ENCODE measurements around the gene DVL2. TPM values are rescaled to one million over a fixed set of nuclear protein-coding genes. Genes with fewer than 3 reads are reported as not detected.

The DVL2 gene
- total and polyA plus RNA-seq, 12 donors: 11.8 to 87.2 (median 44.4) TPM

GRCh38 chr17:7203391-7203790 lies 30.9 kb downstream of the DVL2 start:
- no peak for TF ChIP-seq CTCF (IDR thresholded peaks at IDR 0.05)
- TF ChIP-seq POLR2A (IDR thresholded peaks at IDR 0.05): no peak
- Histone ChIP-seq H3K4me1 (replicated peaks in 1 of 2) (peaks cover 0 to 9% of the 10 kb centered on the region in 2 donors), H3K4me3 (no peak overlapping the region), H3K36me3 (replicated peaks in 1 of 2) (peaks cover 0 to 28% of the 10 kb centered on the region in 2 donors), H3K9me3 (replicated peaks in 1 of 3) (no peaks in the 10 kb centered on the region), H3K27ac (no peak overlapping the region), H3K27me3 (no peaks in the 10 kb centered on the region)
- WGBS, 4 donors: 93 to 100% (median 97%) methylated on average over 9 to 16 of the region's 16 CpGs
- intact Hi-C loops (cut with DNase I): no loop called here
- DNase-seq: peak in 1 of 7 donors; percentile 13

- 89 to 95% (median 91%) methylated on average over 12 to 22 of the region's 22 CpGs for WGBS, 4 donors
- Histone ChIP-seq H3K9me3 (replicated peaks in 1 of 3) (no peaks in the 10 kb centered on the region), H3K36me3 (replicated peaks in 1 of 2) (peaks cover 0 to 57% of the 10 kb centered on the region in 2 donors), H3K27ac (no peak overlapping the region), H3K4me3 (no peak overlapping the region), H3K27me3 (no peaks in the 10 kb centered on the region), H3K4me1 (replicated peaks in 1 of 2) (no peaks in the 10 kb centered on the region)
- DNase-seq: no peak
- TF ChIP-seq CTCF (IDR thresholded peaks at IDR 0.05) (no peak), POLR2A (IDR thresholded peaks at IDR 0.05) (no peak)
- intact Hi-C loops (cut with DNase I): no loop called here
These were observed 37.5 kb downstream of the DVL2 start for GRCh38 chr17:7196651-7197401.

- TF ChIP-seq CTCF (IDR thresholded peaks at IDR 0.05): no peak
- TF ChIP-seq POLR2A (IDR thresholded peaks at IDR 0.05): no peak
- Histone ChIP-seq H3K4me3 (no peak overlapping the region), H3K27me3 (no peaks in the 10 kb centered on the region), H3K27ac (no peak overlapping the region), H3K4me1 (replicated peaks in 1 of 2) (no peaks in the 10 kb centered on the region), H3K9me3 (replicated peaks in 1 of 3) (no peaks in the 10 kb centered on the region), H3K36me3 (replicated peaks in 1 of 2) (peaks cover 0 to 54% of the 10 kb centered on the region in 2 donors)
- intact Hi-C loops (cut with DNase I): no loop called here
- WGBS, 4 donors: 77 to 89% (median 84%) methylated on average over 7 to 12 of the region's 12 CpGs
- DNase-seq: no peak
These were observed 38.3 kb downstream of the DVL2 start for GRCh38 chr17:7195971-7196370.

- peaks cover 0 to 56% of the 10 kb centered on the region in 2 donors for H3K36me3 ChIP-seq (replicated peaks in 1 of 2)
- intact Hi-C loops (cut with DNase I): no loop called here
- H3K4me1 ChIP-seq (replicated peaks in 1 of 2): no peaks in the 10 kb centered on the region
- WGBS, 4 donors: 77 to 83% (median 79%) methylated on average over 12 of the region's 12 CpGs
- no peak overlapping the region for H3K27ac ChIP-seq
- H3K4me3 ChIP-seq: no peak overlapping the region
- DNase-seq: no peak
- no peaks in the 10 kb centered on the region for H3K9me3 ChIP-seq (replicated peaks in 1 of 3)
- no peaks in the 10 kb centered on the region for H3K27me3 ChIP-seq
- TF ChIP-seq POLR2A (IDR thresholded peaks at IDR 0.05) (no peak), CTCF (IDR thresholded peaks at IDR 0.05) (no peak)
These were observed 41.9 kb downstream of the DVL2 start for GRCh38 chr17:7192271-7192937.
